Measurements from ENCODE around the gene DLAT.
A peak's percentile ranks its signal among the peaks of the same experiment; 100 is the strongest.

Gene DLAT

DNA sequence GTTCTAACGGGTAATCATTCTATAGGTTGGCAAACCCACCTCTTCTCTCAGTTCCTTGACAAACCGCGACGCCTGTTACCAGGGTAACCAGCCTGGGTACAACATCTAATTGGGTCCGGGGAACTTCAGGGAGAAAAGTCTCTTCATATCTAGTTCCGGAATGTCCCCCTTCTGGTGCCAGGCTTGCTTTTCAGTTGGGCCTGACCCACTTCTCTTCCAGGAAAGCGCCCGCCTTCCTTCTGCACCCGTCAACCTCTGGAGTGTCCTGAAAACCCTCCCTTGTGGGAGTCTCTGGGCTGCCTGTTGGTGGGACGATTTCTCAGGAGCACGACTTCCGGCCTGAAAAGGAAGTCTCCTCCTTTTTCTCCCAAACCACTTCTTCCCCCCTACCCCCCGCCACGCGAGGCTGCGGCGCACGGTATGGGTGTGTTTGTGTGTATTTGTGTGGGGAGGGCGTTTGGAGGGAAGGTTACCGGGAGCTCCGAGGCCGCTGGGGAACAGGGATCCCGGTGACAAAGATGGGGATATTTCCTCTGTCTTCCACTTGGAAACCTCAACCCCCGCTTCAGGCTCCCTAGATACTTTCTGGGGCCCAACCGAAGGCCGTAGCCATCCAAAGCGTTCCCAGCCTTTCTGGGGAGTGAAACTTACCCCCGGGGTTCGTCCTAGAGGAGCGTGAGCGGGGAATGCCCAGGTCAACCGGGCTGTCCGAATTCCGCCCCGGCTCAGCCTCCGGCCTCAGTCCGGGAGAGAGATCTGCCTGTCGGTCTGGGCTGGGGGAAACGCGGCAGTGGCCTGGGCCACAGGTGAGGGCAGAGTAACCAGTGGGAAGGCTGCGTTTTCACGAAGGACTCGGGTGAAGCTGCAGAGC lies 49.0 kb downstream of the DLAT start, which contains the start of the genes NKAPD1 and PIH1D2:
TSS of gene NKAPD1 (plus strand) at position 359 of the 871 bp plus-strand sequence. CDS start 1,276 bp downstream, outside the sequence.
TSS of gene PIH1D2 (minus strand) at position 77 of the 871 bp plus-strand sequence. CDS start 843 bp downstream, outside the sequence.
- H3K27ac ChIP-seq (ENCODE audit: extremely low read depth, low read depth, low read length): peak within 1 kb of the TSS; percentile 66
- no peaks in the 10 kb centered on the region for H3K4me1 ChIP-seq (ENCODE audit: control insufficient read depth, insufficient read depth, low read length)
- CTCF ChIA-PET: no interaction called here
- H3K9me3 ChIP-seq (ENCODE audit: control insufficient read depth, insufficient read depth, low read depth, low read length): no peaks in the 10 kb centered on the region
- peak within 1 kb of the TSS; percentile 97 for H3K4me3 ChIP-seq (ENCODE audit: low read depth, low read length)
- H3K36me3 ChIP-seq (ENCODE audit: control insufficient read depth in 2 of 2, insufficient read depth in 1 of 2, low read length in 2 of 2): peaks cover 0 to 45% of the 10 kb centered on the region in 2 experiments; a peak in 2 of 3 replicates
- POLR2A ChIA-PET: interaction anchor here (1.0 kb wide), 1 partner anchor 12 kb away, joined by 5 read pairs; the partner anchor contains the start of genes SDHD and TIMM8B
- no peak for TF ChIP-seq ZNF544 (tag by site-specific recombination; IDR thresholded peaks at IDR 0.05)
- peak; percentile 80 for TF ChIP-seq ZNF76 (tag by site-specific recombination; IDR thresholded peaks at IDR 0.05; ENCODE audit: borderline replicate concordance, low read depth)
- peak; percentile 80; the same call in 1 of the 2 replicates for TF ChIP-seq ZNF391 (tag by site-specific recombination; IDR thresholded peaks at IDR 0.05; ENCODE audit: borderline replicate concordance, low read depth)
- peak; percentile 94 for TF ChIP-seq ZNF2 (tag by site-specific recombination; IDR thresholded peaks at IDR 0.05)
- no peak for TF ChIP-seq ZNF157 (tag by site-specific recombination; IDR thresholded peaks at IDR 0.05)
- TF ChIP-seq, protein P1, sequence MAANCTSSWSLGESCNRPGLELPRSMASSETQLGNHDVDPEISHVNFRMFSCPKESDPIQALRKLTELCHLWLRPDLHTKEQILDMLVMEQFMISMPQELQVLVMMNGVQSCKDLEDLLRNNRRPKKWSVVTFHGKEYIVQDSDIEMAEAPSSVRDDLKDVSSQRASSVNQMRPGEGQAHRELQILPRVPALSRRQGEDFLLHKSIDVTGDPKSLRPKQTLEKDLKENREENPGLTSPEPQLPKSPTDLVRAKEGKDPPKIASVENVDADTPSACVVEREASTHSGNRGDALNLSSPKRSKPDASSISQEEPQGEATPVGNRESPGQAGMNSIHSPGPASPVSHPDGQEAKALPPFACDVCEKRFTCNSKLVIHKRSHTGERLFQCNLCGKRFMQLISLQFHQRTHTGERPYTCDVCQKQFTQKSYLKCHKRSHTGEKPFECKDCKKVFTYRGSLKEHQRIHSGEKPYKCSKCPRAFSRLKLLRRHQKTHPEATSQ (tag by site-specific recombination; IDR thresholded peaks at IDR 0.05): 0 out of 2 replicates have a peak, but pooled peaks have one; percentile 22
- TF ChIP-seq ZSCAN30 (tag by site-specific recombination; IDR thresholded peaks at IDR 0.05): 0 out of 2 replicates have a peak, but pooled peaks have one; percentile 46
- TF ChIP-seq, protein P2, sequence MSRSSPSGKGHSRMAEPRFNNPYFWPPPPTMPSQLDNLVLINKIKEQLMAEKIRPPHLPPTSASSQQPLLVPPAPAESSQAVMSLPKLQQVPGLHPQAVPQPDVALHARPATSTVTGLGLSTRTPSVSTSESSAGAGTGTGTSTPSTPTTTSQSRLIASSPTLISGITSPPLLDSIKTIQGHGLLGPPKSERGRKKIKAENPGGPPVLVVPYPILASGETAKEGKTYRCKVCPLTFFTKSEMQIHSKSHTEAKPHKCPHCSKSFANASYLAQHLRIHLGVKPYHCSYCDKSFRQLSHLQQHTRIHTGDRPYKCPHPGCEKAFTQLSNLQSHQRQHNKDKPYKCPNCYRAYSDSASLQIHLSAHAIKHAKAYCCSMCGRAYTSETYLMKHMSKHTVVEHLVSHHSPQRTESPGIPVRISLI (tag by site-specific recombination; IDR thresholded peaks at IDR 0.05): peak; percentile 81; the same call in 1 of the 2 replicates
- TF ChIP-seq, protein P3, sequence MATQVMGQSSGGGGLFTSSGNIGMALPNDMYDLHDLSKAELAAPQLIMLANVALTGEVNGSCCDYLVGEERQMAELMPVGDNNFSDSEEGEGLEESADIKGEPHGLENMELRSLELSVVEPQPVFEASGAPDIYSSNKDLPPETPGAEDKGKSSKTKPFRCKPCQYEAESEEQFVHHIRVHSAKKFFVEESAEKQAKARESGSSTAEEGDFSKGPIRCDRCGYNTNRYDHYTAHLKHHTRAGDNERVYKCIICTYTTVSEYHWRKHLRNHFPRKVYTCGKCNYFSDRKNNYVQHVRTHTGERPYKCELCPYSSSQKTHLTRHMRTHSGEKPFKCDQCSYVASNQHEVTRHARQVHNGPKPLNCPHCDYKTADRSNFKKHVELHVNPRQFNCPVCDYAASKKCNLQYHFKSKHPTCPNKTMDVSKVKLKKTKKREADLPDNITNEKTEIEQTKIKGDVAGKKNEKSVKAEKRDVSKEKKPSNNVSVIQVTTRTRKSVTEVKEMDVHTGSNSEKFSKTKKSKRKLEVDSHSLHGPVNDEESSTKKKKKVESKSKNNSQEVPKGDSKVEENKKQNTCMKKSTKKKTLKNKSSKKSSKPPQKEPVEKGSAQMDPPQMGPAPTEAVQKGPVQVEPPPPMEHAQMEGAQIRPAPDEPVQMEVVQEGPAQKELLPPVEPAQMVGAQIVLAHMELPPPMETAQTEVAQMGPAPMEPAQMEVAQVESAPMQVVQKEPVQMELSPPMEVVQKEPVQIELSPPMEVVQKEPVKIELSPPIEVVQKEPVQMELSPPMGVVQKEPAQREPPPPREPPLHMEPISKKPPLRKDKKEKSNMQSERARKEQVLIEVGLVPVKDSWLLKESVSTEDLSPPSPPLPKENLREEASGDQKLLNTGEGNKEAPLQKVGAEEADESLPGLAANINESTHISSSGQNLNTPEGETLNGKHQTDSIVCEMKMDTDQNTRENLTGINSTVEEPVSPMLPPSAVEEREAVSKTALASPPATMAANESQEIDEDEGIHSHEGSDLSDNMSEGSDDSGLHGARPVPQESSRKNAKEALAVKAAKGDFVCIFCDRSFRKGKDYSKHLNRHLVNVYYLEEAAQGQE (tag by site-specific recombination; IDR thresholded peaks at IDR 0.05): peak; percentile 16; the same call in 1 of the 2 replicates
- TF ChIP-seq, protein P4, sequence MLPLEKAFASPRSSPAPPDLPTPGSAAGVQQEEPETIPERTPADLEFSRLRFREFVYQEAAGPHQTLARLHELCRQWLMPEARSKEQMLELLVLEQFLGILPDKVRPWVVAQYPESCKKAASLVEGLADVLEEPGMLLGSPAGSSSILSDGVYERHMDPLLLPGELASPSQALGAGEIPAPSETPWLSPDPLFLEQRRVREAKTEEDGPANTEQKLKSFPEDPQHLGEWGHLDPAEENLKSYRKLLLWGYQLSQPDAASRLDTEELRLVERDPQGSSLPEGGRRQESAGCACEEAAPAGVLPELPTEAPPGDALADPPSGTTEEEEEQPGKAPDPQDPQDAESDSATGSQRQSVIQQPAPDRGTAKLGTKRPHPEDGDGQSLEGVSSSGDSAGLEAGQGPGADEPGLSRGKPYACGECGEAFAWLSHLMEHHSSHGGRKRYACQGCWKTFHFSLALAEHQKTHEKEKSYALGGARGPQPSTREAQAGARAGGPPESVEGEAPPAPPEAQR (tag by site-specific recombination; IDR thresholded peaks at IDR 0.05): 0 out of 2 replicates have a peak, but pooled peaks have one; percentile 50
- no peak for TF ChIP-seq ZNF19 (tag by site-specific recombination; IDR thresholded peaks at IDR 0.05; ENCODE audit: low read depth)
- TF ChIP-seq, protein P5, sequence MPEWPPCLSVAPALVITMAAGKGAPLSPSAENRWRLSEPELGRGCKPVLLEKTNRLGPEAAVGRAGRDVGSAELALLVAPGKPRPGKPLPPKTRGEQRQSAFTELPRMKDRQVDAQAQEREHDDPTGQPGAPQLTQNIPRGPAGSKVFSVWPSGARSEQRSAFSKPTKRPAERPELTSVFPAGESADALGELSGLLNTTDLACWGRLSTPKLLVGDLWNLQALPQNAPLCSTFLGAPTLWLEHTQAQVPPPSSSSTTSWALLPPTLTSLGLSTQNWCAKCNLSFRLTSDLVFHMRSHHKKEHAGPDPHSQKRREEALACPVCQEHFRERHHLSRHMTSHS (tag by site-specific recombination; IDR thresholded peaks at IDR 0.05): no peak
- TF ChIP-seq, protein P6, sequence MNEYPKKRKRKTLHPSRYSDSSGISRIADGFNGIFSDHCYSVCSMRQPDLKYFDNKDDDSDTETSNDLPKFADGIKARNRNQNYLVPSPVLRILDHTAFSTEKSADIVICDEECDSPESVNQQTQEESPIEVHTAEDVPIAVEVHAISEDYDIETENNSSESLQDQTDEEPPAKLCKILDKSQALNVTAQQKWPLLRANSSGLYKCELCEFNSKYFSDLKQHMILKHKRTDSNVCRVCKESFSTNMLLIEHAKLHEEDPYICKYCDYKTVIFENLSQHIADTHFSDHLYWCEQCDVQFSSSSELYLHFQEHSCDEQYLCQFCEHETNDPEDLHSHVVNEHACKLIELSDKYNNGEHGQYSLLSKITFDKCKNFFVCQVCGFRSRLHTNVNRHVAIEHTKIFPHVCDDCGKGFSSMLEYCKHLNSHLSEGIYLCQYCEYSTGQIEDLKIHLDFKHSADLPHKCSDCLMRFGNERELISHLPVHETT (tag by site-specific recombination; IDR thresholded peaks at IDR 0.05): peak; percentile 94
- TF ChIP-seq ZNF664 (tag by site-specific recombination; IDR thresholded peaks at IDR 0.05): peak; percentile 50; the same call in 1 of the 2 replicates
- peak; percentile 92 for TF ChIP-seq SP2 (tag by site-specific recombination; IDR thresholded peaks at IDR 0.05)
- TF ChIP-seq, protein P7, sequence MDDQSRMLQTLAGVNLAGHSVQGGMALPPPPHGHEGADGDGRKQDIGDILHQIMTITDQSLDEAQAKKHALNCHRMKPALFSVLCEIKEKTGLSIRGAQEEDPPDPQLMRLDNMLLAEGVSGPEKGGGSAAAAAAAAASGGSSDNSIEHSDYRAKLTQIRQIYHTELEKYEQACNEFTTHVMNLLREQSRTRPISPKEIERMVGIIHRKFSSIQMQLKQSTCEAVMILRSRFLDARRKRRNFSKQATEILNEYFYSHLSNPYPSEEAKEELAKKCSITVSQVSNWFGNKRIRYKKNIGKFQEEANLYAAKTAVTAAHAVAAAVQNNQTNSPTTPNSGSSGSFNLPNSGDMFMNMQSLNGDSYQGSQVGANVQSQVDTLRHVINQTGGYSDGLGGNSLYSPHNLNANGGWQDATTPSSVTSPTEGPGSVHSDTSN (CRISPR knock-in tag; IDR thresholded peaks at IDR 0.05): 0 out of 2 replicates have a peak, but pooled peaks have one; percentile 40
- TF ChIP-seq, protein P8, sequence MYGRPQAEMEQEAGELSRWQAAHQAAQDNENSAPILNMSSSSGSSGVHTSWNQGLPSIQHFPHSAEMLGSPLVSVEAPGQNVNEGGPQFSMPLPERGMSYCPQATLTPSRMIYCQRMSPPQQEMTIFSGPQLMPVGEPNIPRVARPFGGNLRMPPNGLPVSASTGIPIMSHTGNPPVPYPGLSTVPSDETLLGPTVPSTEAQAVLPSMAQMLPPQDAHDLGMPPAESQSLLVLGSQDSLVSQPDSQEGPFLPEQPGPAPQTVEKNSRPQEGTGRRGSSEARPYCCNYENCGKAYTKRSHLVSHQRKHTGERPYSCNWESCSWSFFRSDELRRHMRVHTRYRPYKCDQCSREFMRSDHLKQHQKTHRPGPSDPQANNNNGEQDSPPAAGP (tag by site-specific recombination; IDR thresholded peaks at IDR 0.05): peak; percentile 84
- TF ChIP-seq ZNF777 (tag by site-specific recombination; IDR thresholded peaks at IDR 0.05; ENCODE audit: borderline replicate concordance): 0 out of 2 replicates have a peak, but pooled peaks have one; percentile 42
- TF ChIP-seq ZNF394 (tag by site-specific recombination; IDR thresholded peaks at IDR 0.05; ENCODE audit: borderline replicate concordance): peak; percentile 63; the same call in 1 of the 2 replicates
- TF ChIP-seq GLIS1 (tag by site-specific recombination; IDR thresholded peaks at IDR 0.05): peak; percentile 89
- TF ChIP-seq ZNF660 (tag by site-specific recombination; IDR thresholded peaks at IDR 0.05): peak; percentile 97
- TF ChIP-seq ZFP37 (tag by site-specific recombination; IDR thresholded peaks at IDR 0.05): peak; percentile 85; the same call in 1 of the 2 replicates
- peak; percentile 80 for TF ChIP-seq SP7 (tag by site-specific recombination; IDR thresholded peaks at IDR 0.05)

All from HEK293 (cell line).